ENCODE data around the gene APOL2. TPM values are rescaled to one million over a fixed set of nuclear protein-coding genes. Genes with fewer than 3 reads are reported as not detected.
A peak's percentile ranks its signal among the peaks of the same experiment; 100 is the strongest.
"Not testable (repeated sequence)": the region's sequence is repeated elsewhere in the genome, so short reads cannot be mapped to it uniquely, and the experiment has no call there.

APOL2 gene
- total RNA-seq, 1 donor from 2014 or later = 15.7 TPM

GRCh38 chr22:36259615-36260300 lies 20.4 kb upstream of the APOL2 start:
- peak overlapping the region; percentile 87 for H3K27ac Mint-ChIP-seq (ENCODE audit: unreplicated experiment)

DNA sequence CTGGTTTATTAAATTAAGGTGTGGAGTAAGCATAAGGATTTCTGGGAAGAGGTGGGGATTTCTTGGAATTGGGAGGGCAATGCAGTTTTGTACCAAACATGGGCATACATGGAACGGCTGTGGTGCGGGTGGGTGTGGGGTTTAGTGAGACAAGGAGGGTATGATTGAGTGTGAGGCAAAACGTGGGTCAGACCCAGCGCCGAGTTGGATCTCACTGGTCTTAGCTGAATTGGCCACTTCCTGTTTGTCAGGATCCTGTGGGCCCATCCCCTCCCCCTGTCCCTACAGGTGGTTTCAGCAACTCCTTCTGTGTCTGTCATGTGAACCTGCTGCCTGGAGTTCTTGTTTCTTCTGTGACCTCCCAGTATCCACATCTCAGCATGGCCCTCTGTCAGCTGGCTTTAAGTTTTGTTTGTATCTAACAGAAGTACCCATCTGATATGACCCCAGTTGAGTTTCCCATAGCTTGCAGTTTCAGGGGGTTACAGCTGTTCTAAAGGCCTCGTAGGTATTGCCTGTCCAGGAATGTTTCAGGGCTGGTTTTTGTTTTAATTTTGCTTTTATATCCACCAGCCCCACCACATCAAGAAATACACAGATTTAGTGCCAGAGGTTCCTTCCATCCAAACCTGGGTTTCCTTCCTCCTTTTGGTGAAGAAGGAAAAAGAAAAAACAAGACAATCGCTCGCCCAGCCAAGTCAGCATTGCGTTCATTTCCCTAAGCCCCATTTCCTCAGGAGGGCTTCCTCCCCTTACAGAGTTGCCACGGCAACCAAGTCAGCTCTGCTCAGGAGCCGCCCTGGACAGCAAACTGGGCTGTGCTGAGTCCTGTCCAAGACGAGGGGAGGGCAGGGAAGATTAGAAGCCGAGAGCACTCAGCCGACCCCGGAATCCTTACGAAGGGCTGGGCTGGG lies 19.6 kb upstream of the APOL2 start:
- Mint-ChIP-seq H3K27ac (ENCODE audit: unreplicated experiment) (peak overlapping the region; percentile 88), H3K4me1 (peaks cover 49% of the 10 kb centered on the region), H3K27me3 (ENCODE audit: low read depth) (no peaks in the 10 kb centered on the region), H3K36me3 (ENCODE audit: low read depth) (no peaks in the 10 kb centered on the region), H3K4me3 (peak overlapping the region; percentile 39), H3K9me3 (no peaks in the 10 kb centered on the region)
- peak; percentile 26 for DNase-seq (ENCODE audit: low read depth, low spot score)
- TF ChIP-seq CTCF (conservative IDR thresholded peaks at IDR 0.05) = no peak

More at GRCh38 chr22:36259615-36260300, 20.4 kb upstream of the APOL2 start:
- H3K36me3 Mint-ChIP-seq (ENCODE audit: low read depth) = no peaks in the 10 kb centered on the region
- no peaks in the 10 kb centered on the region for H3K9me3 Mint-ChIP-seq
- H3K4me1 Mint-ChIP-seq = peaks cover 51% of the 10 kb centered on the region
- no peak for TF ChIP-seq CTCF (conservative IDR thresholded peaks at IDR 0.05)
- peak overlapping the region; percentile 39 for H3K4me3 Mint-ChIP-seq
- DNase-seq (ENCODE audit: low read depth, low spot score) = no peak
- H3K27me3 Mint-ChIP-seq (ENCODE audit: low read depth) = no peaks in the 10 kb centered on the region

DNA sequence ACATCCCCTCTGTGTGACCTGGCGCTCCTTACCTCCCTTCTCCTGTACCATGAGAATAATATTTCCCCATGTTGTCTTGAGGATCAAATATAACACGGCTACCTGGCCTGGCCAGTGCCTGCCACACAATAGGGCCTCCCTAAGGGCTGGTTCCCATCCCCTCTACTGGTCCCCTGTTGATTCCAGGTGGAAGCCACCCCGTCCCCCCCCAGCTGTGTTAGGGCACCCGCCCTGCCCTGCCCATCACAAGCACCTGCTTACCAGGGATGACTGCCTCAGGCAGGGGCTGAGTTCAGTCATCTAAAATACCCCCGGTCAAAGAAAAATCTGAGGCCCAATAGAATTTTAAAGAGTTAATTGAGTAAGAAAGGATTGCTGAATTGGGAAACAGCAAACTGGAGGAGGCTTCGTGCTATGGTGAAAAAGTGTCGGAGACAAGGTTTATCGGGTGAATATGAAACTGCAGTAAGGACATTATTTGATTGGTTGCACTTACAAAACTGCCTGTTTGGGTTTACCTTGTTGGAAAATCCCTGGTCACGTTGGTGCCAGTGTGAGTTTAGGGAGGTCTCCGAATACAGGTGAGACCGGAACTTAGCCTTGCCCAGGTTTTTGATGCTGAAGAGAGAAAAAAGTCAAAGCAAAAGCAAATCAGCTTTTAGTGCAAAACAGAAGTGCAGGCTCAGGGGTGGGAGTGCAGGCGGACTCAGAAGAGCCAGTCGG lies 18.8 kb upstream of the APOL2 start:
- Mint-ChIP-seq H3K27ac (ENCODE audit: unreplicated experiment) (peak overlapping the region; percentile 88), H3K36me3 (ENCODE audit: low read depth) (no peaks in the 10 kb centered on the region), H3K4me1 (peaks cover 42% of the 10 kb centered on the region), H3K27me3 (ENCODE audit: low read depth) (no peaks in the 10 kb centered on the region), H3K4me3 (no peak overlapping the region), H3K9me3 (no peaks in the 10 kb centered on the region)
- DNase-seq (ENCODE audit: low read depth, low spot score) = no peak
- no peak for TF ChIP-seq CTCF (conservative IDR thresholded peaks at IDR 0.05)

DNA sequence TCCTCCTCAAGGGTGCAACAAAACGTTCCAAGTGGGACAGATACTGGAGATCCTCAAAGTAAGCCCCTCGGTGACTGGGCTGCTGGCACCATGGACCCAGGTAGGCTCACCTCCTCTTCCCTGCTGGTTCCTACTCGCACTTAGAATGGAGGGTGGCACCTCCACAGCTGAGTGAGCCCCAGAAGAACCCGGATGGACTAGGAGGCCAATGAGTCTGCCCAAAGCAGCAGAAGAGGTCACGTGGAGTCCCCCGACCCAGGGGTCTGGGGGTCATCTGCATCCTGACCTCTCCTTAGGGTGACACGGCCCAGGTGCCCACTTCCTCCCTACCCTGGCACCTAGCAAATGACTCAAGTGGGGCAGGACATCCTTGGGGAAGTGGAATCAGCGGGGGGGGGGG lies 18.0 kb upstream of the APOL2 start:
- no peak for DNase-seq (ENCODE audit: low read depth, low spot score)
- no peaks in the 10 kb centered on the region for H3K9me3 Mint-ChIP-seq
- H3K27ac Mint-ChIP-seq (ENCODE audit: unreplicated experiment) = no peak overlapping the region
- no peaks in the 10 kb centered on the region for H3K27me3 Mint-ChIP-seq (ENCODE audit: low read depth)
- peaks cover 42% of the 10 kb centered on the region for H3K4me1 Mint-ChIP-seq
- H3K36me3 Mint-ChIP-seq (ENCODE audit: low read depth) = no peaks in the 10 kb centered on the region
- H3K4me3 Mint-ChIP-seq = no peak overlapping the region
- TF ChIP-seq CTCF (conservative IDR thresholded peaks at IDR 0.05) = no peak

- H3K27ac Mint-ChIP-seq (ENCODE audit: unreplicated experiment) = no peak overlapping the region
- H3K4me1 Mint-ChIP-seq = peaks cover 41% of the 10 kb centered on the region
- no peak for TF ChIP-seq CTCF (conservative IDR thresholded peaks at IDR 0.05)
- H3K27me3 Mint-ChIP-seq (ENCODE audit: low read depth) = no peaks in the 10 kb centered on the region
- H3K9me3 Mint-ChIP-seq = no peaks in the 10 kb centered on the region
- no peak overlapping the region for H3K4me3 Mint-ChIP-seq
- peaks cover 4% of the 10 kb centered on the region for H3K36me3 Mint-ChIP-seq (ENCODE audit: low read depth)
- DNase-seq (ENCODE audit: low read depth, low spot score) = no peak
These were observed 17.2 kb upstream of the APOL2 start for GRCh38 chr22:36256478-36256877.

- DNase-seq (ENCODE audit: low read depth, low spot score); H3K9me3 Mint-ChIP-seq; H3K4me3 Mint-ChIP-seq; H3K36me3 Mint-ChIP-seq (ENCODE audit: low read depth); H3K27me3 Mint-ChIP-seq (ENCODE audit: low read depth); H3K27ac Mint-ChIP-seq (ENCODE audit: unreplicated experiment): not testable (repeated sequence)
- peaks cover 33% of the 10 kb centered on the region for H3K4me1 Mint-ChIP-seq
These were observed 16.2 kb upstream of the APOL2 start for GRCh38 chr22:36255572-36255971.
